Stimulated activated CD4-positive, alpha-beta T cell treated with anti-CD3 and anti-CD28 coated beads, TNF-alpha, amount 100 ng/mL, for 48 hours (primary cell): Measurements from ENCODE around the gene KCNIP1.

Experiments
- DNase-seq, 3 donors: peaks; one replicate each; pipeline ENCODE4 v3.0.0-alpha.2; 2020; ENCODE audit warnings: low read depth in 3 of 3

Gene KCNIP1

DNA sequence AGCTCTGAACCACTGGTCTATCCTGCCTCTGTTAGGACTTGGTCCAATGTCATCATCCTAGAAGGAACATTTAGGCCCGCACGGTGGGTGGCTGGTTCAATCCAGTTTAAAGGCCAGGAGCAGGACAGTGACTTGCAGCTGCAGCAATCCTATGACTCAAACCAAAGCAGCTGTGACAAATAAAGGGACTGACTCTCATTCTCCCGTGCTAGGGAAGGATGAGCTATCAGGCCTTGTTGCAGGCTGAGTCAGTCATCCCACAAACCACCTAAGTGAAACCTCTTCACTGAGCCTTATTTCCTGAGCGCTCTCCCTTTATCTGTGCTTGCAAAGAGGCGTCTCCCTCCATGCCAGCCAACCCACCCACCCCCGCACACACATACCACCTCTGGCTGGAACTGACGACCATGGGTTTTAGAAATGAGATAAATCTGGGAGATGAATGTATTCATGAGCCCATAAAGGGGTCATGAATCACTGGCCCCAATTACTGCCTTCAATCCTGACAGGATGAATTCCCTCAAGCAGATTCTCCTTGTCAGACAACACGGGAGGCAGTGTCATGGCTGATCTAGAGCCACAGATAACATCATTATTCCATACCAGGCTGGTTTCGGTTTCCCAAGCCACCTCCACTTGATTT, 93.4 kb downstream of the KCNIP1 start:
- DNase-seq, result peak; percentile 25 to 53 (median 50)

DNA sequence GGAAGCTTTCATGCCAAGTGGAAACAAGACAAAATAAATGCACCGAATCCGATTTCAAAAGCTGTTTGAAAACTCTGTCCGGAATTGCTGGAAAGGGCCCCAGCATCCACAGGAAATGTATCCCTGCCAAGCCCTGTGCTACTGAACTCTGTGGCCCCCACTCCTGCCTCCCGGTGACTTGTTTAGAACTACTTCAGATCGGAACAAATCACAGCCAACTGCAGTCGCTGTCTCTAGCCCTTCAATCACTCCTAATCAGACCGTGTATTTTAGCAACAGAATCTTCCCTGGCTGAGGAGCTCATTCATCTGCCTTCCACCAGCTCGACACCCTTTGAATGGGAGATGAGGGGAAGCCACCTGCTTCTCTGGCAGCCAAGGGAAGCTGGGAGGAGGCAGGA, 94.1 kb downstream of the KCNIP1 start:
- no peak for DNase-seq

DNA sequence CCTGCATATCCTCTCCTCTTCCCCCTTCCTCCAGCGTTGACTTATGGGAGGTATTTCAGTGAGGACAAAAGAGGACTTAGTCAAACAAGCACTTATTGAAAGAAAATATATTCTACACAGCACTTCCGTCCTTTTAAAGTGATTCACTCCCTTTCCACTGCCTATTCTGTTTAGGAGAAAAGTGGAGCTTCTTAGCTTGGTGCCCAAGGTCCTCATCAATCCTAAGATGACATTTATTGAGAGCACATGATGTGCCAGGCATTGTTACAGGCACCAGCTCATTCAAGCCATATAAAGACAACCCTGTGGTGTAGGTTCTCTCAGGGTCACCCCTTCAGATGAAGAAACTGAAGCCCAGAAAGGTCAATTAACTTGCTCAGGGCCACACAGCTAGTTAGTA, 95.9 kb downstream of the KCNIP1 start:
- DNase-seq, result no peak

DNA sequence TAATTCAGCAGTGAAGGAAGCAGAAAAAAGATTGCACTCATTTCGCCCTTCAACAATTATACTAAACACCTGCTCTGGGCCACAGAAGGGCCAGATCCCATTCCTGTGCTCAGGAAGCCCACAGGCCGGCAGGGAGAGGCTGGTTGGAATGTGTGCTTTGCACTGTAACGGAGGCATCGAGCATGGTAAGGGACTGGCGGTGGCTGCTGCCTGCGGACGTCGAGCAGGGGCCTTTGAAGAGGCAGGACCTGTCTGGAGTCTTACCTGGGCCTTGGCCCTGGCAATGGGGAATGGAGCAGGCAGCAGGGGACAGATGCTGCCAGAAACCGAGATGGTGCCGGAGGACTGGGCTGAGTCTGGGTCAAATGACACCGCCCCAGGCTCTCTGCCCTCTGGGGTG, 97.8 kb downstream of the KCNIP1 start:
- no peak for DNase-seq

DNA sequence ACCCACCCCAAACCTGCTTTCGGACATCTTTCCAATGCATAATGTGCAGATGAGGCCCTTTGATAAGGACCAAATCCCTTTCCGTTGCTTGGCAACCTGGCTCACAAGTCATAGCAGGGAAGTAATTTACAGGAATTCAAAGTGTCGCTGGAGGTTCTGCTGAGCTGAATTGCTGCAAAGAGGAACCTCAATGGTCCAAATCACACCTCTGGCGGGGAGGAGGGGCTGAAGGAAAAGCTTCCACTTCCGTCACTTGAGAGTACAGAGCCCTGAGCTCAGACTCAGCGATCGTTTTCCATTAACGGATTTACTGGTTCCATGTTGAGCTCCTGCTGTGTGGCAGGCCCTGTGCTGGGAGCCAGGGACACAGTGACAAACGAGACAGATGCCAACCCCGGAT, 99.3 kb downstream of the KCNIP1 start:
- DNase-seq, result no peak

DNA sequence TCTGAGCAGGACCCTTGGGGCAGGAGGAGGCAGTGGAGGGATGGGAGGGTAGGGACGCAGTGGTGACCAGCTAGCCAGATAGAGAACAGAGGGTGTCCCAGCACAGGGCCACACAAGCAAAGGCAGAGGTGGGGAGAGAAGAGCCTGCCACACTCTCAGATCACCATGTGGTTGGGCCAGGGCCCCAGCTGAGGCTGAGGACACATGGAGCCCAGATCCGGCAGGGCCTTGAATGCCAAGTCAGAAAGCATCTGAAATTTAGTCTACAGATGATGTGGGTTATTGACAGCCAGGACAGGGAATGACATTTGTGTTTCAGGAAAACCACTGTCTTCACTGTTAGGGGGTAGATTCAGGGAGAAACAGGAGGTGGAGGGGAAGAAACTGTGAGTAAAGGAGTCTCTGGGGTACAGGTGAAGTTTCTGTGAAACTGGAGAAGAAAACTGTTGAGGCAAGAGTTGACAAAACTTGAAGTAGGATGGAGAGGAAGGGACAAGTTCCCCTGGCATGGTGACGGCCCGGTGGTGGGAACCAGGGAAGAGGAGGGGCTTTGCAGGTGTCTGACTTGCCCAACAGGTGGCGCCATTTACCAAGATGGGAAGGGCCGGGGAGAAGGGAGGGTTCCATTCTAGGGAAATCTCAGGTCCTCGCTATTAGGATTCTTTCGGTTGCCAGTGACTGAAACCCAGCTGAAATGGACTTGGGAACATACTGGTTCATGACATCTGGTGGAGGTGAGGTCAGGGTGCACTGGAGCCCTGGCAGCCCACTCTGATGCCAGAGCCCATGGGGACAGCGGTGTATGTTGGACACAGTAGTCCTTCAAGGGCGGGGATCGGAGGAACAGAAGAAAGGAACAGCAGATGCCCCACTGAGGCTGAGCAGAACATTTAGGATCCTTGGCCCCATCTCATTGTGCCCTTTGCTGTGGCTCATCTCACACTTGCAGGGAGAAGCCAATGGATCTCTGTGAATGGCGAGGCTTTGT, 100.1 kb downstream of the KCNIP1 start:
- DNase-seq, result peak; percentile 27 to 68 (median 42)

DNA sequence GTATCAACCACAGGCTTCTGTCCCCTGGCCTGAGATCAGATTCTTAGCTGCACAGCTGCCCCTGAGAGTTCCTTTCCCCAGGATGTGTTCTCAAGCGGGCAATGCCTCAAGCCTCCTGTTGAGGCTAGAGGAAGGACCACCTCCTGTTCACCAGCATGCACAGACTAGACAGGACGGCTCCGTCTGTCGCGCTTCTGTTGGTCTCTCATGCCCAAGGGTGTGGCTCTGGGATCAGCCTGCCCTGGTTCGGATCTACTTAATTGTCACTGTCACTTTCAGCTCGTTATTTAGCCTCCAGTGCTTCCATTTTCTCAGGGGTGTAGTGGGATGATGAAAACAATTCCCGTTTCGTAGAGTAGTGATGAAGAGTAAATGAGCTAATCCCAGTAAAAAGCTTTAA, 103.1 kb downstream of the KCNIP1 start:
- no peak for DNase-seq

DNA sequence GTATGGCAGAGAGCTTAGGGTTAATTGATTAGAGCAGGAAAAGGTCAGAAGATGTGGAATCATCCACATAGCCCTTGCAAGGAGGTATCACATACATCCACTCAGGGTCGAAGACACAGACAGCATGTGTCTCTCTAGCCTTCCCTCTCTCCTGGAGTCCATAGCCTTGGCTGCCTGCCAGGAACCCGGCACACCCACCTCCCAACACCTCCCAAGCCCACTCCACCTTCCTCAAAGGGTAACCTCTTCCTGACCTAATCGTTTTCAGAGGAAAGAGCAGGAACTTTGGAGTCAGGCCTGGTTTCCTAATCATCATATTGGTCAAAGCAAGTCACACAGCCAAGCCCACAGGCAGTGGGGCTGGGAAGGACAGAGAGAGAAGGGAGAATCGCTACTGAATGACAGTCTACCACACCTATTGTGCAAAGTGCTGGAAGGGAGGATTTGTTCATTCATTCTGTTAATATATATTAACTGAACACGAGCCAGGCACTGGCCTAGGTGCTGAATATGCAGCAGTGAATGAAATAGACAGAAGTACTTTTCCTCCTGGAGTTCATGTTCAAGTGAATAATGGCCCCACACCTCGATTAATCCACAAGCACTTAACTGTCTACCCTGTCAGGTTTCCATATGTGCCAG, 107.8 kb downstream of the KCNIP1 start:
- DNase-seq, result no peak

DNA sequence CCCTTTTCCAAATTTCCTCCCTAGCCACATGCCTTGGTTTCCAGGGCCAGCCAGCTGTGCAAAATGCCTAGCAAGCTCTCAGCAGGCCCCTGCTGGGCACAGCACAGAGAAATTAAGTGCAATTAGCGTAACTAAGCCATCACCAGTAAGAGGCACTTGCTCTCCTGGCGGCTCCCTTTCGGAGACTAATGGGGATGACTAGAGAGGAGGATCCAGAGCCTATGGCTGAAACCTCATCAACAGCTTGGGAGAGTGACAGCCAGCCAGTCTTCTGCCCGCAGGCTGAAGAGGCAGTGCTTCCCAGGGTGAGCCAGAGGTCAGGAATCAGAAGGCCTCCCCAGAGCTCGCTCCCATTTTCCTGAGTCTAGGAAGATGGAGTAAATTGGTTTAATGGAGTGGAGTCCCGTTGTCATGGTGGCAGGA, 108.4 kb downstream of the KCNIP1 start:
- DNase-seq, result no peak

DNA sequence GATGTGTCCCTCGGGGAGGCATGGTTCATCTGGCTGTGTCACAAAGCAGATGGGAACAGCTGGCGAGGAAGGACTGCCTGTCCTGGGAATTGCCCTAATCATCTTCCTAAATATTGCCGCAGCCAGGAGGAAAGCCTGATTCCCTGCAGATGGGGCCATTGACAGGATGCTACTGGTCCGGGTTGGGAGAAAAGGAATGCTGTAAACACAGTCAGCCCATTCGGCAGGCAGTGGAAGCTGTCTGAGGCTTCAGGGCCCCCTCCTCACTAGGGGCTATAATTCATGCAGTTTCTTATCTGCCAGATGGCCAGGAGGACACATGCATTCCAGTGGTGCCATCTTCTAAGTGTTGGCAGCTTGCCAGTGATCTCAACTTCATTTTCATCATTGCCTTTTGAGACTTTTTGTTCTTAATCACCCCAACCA, 110.3 kb downstream of the KCNIP1 start:
- no peak for DNase-seq

DNA sequence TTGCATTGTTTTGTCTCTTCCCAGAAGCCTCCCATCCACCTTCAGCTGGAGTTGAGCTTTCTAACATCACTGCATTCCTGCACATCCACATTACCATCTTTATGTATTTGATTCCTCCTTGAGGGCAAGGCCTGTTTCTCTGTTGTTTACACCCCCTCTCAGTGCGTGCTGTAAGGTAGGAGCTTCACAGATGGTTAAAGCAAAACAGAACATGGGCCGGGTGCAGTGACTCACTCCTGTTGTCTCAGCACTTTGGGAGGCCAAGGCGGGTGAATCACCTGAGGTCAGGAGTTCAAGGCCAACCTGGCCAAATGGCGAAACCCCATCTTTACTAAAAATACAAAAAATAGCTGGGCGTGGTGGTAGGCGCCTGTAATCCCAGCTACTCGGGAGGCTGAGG, 110.9 kb downstream of the KCNIP1 start:
- DNase-seq, result no peak

DNA sequence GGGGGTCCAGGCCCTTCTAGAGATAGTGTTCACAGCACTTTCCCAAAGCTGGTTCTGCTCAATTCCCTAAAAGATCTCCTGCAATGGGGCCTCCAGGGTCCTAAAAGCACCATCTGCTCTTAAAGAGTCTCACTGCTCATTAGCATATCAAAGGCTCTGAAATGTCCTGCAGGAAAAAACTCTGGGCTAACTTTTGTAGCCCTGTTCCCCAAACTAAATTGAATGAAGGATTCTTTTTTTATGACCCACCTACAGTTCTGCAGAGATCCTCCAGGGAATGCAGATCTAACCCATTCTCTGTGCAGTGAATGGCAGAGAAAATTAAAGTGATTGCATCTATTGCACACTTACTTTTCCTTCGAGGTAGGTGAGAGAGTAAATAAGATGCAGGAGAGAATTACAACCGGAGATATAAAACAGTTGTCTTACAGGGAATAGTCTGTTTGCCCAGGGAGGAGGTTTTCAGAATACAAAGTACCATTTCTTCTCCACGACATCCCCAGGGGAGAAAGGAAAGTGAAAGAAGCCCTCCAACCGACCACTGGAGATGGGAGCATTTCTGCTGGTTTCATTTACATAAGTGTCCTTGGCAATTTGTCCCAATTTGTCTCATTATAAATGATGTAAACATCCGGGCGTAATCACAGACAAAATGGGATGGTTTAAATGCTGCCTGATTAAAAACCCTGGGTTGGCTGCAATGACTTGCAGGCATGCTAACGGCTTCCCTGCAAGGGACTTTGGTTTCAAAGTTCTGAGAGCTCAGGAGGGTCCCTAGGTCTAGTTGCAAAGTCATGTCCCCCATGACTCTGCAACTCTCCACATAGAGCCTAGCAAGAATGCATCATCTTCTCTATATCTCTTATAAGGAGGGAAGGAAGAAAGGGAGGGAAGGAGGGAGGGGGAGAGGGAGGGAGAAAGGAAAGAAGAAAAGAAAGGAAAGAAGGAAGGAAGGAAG, 114.0 kb downstream of the KCNIP1 start:
- no peak for DNase-seq

DNA sequence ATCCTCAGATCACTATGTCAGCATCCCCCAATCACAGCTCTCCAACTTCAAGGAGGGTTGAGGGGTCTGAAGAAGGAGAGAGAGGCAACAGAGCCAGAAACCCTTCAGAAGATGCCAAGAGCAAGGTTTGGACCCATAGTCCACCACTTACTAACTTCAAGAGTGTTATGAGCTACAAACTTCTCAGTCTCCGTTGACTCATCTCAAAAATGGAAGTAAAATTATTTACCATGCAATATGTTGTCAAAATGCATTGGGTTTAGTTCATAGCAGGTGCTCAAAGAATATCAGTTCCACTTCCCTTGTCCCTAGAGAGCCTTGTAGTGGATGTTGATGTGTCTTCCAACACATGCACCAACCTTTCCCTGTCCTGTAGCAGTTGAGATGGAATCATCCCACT, 116.0 kb downstream of the KCNIP1 start:
- no peak for DNase-seq

DNA sequence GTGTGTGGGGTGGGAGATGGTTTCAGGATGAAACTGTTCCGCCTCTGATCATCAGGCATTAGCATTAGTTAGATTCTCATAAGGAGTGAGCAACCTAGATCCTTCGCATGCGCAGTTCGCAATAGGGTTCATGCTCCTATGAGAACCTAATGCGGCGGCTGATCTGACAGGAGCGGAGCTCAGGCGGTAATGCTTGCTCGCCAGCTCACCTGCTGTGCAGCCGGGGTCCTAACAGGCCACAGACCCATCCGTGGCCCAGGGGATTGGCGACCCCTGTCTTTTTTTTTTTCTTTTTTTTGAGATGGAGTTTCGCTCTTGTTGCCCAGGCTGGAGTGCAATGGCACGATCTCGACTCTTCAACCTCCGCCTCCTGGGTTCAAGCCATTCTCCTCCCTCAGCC, 119.1 kb downstream of the KCNIP1 start:
- no peak for DNase-seq

DNA sequence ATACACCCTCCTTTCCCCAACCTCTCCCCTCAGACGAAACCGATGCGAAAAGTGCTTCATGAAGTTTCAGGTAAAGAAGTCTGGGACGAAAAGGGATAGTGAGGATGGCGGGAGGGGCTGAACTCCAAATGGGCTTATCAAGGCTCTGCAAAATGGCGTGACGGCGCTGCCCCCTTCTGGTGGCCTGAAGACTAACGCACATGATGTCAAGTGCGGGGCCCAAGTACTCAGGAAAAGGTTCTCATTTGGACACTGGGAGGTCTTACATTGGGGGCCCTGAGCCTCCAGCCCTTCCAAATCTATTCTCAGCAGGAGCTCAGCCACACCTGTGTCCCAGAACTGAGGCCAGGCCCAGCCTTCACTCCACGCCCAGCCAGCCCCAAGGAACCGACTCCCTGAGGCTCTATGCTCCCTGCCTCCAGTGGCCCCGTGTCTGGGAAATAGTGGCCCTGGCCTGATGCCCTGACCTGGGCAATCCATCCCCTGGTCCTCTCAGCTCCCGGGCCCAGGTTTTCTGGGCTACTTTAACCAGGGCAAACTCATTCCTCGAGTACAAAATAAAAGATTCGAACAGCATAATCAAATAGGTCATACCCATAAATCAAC, 119.9 kb downstream of the KCNIP1 start:
- peak in 2 of 3 donors; percentile 13 to 32 for DNase-seq

DNA sequence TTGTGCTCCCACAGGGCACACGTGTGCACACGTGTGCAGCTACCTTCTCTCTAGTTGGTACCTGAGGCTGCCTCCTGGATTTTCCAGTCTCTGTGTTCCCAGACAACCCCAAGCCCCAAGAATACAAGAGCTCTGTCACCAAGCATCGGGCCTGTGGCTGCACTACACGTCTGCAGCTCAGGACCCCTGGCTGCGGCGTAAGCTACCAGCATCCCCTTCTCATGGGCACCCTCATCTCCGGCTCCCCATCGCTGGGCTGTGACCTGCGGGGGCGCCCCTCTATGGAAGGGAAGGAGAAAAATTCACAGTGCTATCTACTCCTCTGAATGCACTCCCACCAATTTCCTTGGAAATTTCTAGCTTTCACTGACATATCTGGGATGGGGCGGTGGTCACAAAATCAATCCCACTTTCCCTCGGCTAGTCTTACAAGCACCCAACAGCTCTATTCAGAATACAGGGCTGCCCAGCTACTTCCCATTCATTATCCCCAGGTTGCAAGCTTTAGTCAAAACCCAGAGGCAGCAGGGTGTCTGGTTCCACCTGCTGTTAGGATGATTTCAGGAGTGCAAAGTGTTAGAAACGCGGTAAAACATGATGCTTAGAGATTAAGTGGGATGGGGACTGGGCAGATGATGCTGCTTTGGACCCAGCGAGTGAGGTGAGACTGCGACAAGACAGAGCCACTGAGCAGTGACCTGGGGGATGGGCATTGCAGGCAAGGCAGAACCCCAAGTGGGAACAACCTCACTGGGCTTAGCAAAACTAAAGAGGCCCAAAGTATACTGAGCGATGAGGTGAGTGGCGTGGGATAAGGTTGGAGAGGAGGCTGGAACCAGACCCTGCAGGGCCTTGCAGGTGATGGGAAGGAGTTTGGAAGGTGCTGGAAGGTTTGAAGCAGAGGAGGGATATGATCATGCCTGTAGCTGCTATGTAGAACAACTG, 121.7 kb downstream of the KCNIP1 start:
- no peak for DNase-seq

DNA sequence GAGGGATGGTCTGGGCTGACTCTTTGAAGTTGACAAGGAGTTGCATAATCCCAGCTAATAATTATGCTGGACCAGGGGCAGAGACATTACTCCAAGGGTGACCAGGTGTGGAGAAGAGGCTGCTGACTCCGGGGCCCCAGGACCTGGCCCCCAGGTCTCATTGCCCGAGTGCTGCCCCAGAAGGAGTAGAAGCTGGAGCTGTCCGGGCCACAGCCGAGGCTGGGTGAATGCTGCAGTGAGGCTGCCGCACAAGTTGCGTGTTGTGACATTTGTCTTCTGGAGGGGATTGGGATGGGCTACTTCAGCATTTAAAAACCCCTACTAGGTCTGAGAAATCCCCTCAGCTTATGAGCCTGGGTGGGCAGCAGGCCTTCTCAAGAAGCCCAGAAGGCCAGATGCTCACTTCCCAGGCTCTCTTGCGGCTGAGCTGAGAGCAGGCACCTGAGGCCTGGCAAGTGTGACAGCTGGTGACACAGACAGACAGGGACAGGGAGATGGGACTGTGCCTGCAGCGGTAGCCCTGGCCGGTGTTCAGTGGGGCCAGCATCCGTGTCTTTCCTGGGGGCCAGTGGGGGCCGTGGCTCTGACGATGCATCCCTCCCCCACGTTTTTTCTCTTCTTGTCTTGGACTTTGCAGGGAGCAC, 122.8 kb downstream of the KCNIP1 start:
- DNase-seq, result no peak

DNA sequence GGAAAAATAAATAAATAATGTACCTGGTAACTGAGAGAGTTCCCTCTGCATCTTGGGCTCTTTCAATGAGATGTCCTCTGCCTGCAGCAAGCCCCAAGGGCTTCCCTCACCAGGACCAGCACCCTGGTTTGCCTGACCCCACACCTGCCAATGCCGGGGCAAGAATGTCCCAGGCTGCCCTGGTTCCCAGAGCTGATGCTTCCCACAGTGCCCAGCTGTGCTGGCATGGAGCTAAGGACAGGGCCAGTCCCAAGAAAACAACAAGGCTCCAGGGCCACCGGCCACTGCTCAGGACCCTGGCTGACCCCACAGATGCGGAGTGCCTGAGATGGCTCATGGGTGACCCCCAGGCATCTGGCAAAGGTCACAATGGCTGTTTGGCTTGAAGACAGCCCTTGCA, 123.5 kb downstream of the KCNIP1 start:
- no peak for DNase-seq

DNA sequence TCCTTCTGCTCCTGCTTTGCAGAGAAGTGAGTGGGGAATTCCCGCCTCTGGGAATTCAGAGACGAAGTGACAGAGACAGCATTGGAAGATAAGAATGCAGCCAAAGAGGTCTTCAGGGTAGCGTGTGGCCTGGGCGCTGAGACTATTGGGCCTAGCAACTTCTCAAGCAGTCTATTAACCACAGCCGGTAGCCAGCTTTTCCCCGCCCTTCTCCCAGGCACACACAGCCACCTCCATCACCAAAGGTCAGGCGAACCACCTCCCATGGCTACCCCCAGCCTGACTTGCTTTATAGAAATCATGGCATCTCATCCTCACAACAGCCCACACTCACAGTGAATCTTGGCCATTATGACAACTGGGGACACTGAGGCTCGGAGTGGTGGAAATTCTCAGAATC, 124.2 kb downstream of the KCNIP1 start:
- no peak for DNase-seq
